H9 (cell line): ENCODE data around the gene ZNF845. TPM values are rescaled to one million over a fixed set of nuclear protein-coding genes. Genes with fewer than 3 reads are reported as not detected.

Experiments used
- DNase-seq: peaks from one replicate; pipeline ENCODE4 v3.0.0-alpha.2; 2017
- H2AFZ ChIP-seq: one replicate; pipeline ENCODE4 v1.6.1; 2013; ENCODE audit warnings: mild to moderate bottlenecking, low read length, control low read depth, moderate library complexity
- H2AK5ac ChIP-seq: 2 replicates; pipeline ENCODE4 v1.6.1; 2013; ENCODE audit warnings: low read length, control low read depth, mixed read lengths; ENCODE audit not compliant: insufficient read length
- H2BK120ac ChIP-seq: one replicate; pipeline ENCODE4 v1.6.1; 2013; ENCODE audit warnings: low read depth, mild to moderate bottlenecking, low read length, control low read depth, inconsistent platforms; ENCODE audit not compliant: poor library complexity, severe bottlenecking
- H2BK12ac ChIP-seq: 2 replicates; pipeline ENCODE4 v1.6.1; 2013; ENCODE audit warnings: low read length, control low read depth, mixed read lengths, low read depth; ENCODE audit not compliant: insufficient read length
- H2BK15ac ChIP-seq: 2 replicates; pipeline ENCODE4 v1.6.1; 2013; ENCODE audit warnings: low read depth, low read length, control low read depth
- H2BK20ac ChIP-seq: one replicate; pipeline ENCODE4 v1.6.1; 2013; ENCODE audit warnings: low read depth, mild to moderate bottlenecking, low read length, control low read depth, inconsistent platforms; ENCODE audit not compliant: poor library complexity, severe bottlenecking
- H2BK5ac ChIP-seq: 2 replicates; pipeline ENCODE4 v1.6.1; 2013; ENCODE audit warnings: low read length, control low read depth, mixed read lengths; ENCODE audit not compliant: insufficient read length
- H3K14ac ChIP-seq: 2 replicates; pipeline ENCODE4 v1.6.1; 2013; ENCODE audit warnings: low read length, control low read depth; ENCODE audit not compliant: insufficient read depth
- H3K18ac ChIP-seq: 2 replicates; pipeline ENCODE4 v1.6.1; 2013; ENCODE audit warnings: low read depth, mild to moderate bottlenecking, mixed read lengths, low read length, control low read depth; ENCODE audit not compliant: insufficient read length
- H3K23ac ChIP-seq: 2 replicates; pipeline ENCODE4 v1.6.1; 2013; ENCODE audit warnings: low read length, control low read depth, mixed read lengths, low read depth; ENCODE audit not compliant: insufficient read length
- H3K23me2 ChIP-seq: 2 replicates; pipeline ENCODE4 v1.6.1; 2013; ENCODE audit warnings: low read depth, mild to moderate bottlenecking, mixed read lengths, low read length, control low read depth; ENCODE audit not compliant: insufficient read length, poor library complexity, severe bottlenecking
- H3K27ac ChIP-seq: 2 replicates; pipeline ENCODE4 v1.5.1; 2013; ENCODE audit warnings: low read length, control low read depth, mixed read lengths, low read depth; ENCODE audit not compliant: insufficient read length
- H3K27me3 ChIP-seq: 2 replicates; pipeline ENCODE4 v1.6.1; 2013; ENCODE audit warnings: low read length, control low read depth, inconsistent platforms; ENCODE audit not compliant: insufficient read depth
- H3K4ac ChIP-seq: 2 replicates; pipeline ENCODE4 v1.6.1; 2013; ENCODE audit warnings: low read depth, mild to moderate bottlenecking, control low read depth, inconsistent platforms, low read length, moderate library complexity
- H3K4me1 ChIP-seq: 2 replicates; pipeline ENCODE4 v1.6.1; 2013; ENCODE audit warnings: low read length, control low read depth, inconsistent platforms; ENCODE audit not compliant: insufficient read depth
- H3K4me2 ChIP-seq: 2 replicates; pipeline ENCODE4 v1.6.1; 2013; ENCODE audit warnings: low read length, control low read depth, mixed read lengths; ENCODE audit not compliant: insufficient read length, insufficient read depth
- H3K56ac ChIP-seq: 2 replicates; pipeline ENCODE4 v1.6.1; 2013; ENCODE audit warnings: low read depth, mild to moderate bottlenecking, mixed read lengths, low read length, control low read depth; ENCODE audit not compliant: insufficient read length
- H3K79me1 ChIP-seq: 2 replicates; pipeline ENCODE4 v1.6.1; 2013; ENCODE audit warnings: low read depth, mild to moderate bottlenecking, moderate library complexity, low read length, control low read depth, inconsistent platforms; ENCODE audit not compliant: insufficient read depth, poor library complexity, severe bottlenecking
- H3K79me2 ChIP-seq: 2 replicates; pipeline ENCODE4 v1.6.1; 2013; ENCODE audit warnings: low read length, control low read depth, inconsistent platforms; ENCODE audit not compliant: insufficient read depth
- H3K9ac ChIP-seq: 2 replicates; pipeline ENCODE4 v1.6.1; 2013; ENCODE audit warnings: low read length, control low read depth, mixed read lengths; ENCODE audit not compliant: insufficient read length; ENCODE audit errors: extremely low read depth
- H3K9me3 ChIP-seq: one replicate; pipeline ENCODE4 v1.6.1; 2013; ENCODE audit warnings: low read depth, low read length, inconsistent platforms; ENCODE audit not compliant: control insufficient read depth
- H3T11ph ChIP-seq: one replicate; pipeline ENCODE4 v1.6.1; 2013; ENCODE audit warnings: mild to moderate bottlenecking, low read length, control low read depth, inconsistent platforms
- H4K20me1 ChIP-seq: one replicate; pipeline ENCODE4 v1.6.1; 2013; ENCODE audit not compliant: control insufficient read depth, insufficient read length, insufficient read depth
- H4K5ac ChIP-seq: 2 replicates; pipeline ENCODE4 v1.6.1; 2013; ENCODE audit warnings: low read depth, mild to moderate bottlenecking, mixed read lengths, low read length, control low read depth; ENCODE audit not compliant: insufficient read length
- H4K8ac ChIP-seq: replicated peaks from 2 replicates; pipeline ENCODE4 v1.6.1; 2013; ENCODE audit warnings: low read length, control low read depth, mixed read lengths, low read depth; ENCODE audit not compliant: insufficient read length
- H4K91ac ChIP-seq: 2 replicates; pipeline ENCODE4 v1.6.1; 2013; ENCODE audit warnings: low read depth, mild to moderate bottlenecking, moderate library complexity, mixed read lengths, low read length, control low read depth; ENCODE audit not compliant: insufficient read length
- H3K27ac Mint-ChIP-seq, 3 experiments: 2 replicates in 2 of 3; 3 replicates in 1 of 3; pipeline ENCODE4 v1.8.0; 2020 to 2021; ENCODE audit warnings: mixed read lengths in 3 of 3, mild to moderate bottlenecking in 1 of 3, moderate library complexity in 1 of 3
- H3K27me3 Mint-ChIP-seq: 2 replicates; pipeline ENCODE4 v1.8.0; 2021; ENCODE audit warnings: low read depth, mild to moderate bottlenecking, moderate library complexity, mixed read lengths
- H3K36me3 Mint-ChIP-seq, 3 experiments: 2 replicates in 2 of 3; 3 replicates in 1 of 3; pipeline ENCODE4 v1.8.0; 2020 to 2021; ENCODE audit warnings: low read depth in 3 of 3, mixed read lengths in 3 of 3; ENCODE audit not compliant: insufficient read depth in 1 of 3
- H3K4me1 Mint-ChIP-seq, 2 experiments: 2 replicates each; pipeline ENCODE4 v1.8.0; 2020; ENCODE audit warnings: mixed read lengths in 2 of 2
- H3K4me3 Mint-ChIP-seq, 2 experiments: 2 replicates in 1 of 2; 3 replicates in 1 of 2; pipeline ENCODE4 v1.8.0; 2020 to 2021; ENCODE audit warnings: mild to moderate bottlenecking in 2 of 2, mixed read lengths in 2 of 2, moderate library complexity in 1 of 2
- H3K9me3 Mint-ChIP-seq, 2 experiments: 2 replicates in 1 of 2; 3 replicates in 1 of 2; pipeline ENCODE4 v1.8.0; 2020; ENCODE audit warnings: mild to moderate bottlenecking in 2 of 2, mixed read lengths in 2 of 2, moderate library complexity in 1 of 2
- whole genome bisulfite sequencing: extraction: QIAGEN DNeasy Blood & Tissue Kit; methylation state at CpG from one replicate; pipeline ENCODE4 v1.1.7; 2013; ENCODE audit warnings: missing lambda C conversion rate, low lambda C conversion rate, mixed read lengths; ENCODE audit not compliant: insufficient read length; ENCODE audit errors: extremely low coverage; 5-methylcytosine and 5-hydroxymethylcytosine counted together
- total RNA-seq: library from RNA; stranded (reverse); gene quantifications from 2 replicates; pipeline ENCODE4 v1.2.1, GENCODE V29; 2021
- TF ChIP-seq, protein P1 (sequence below): fragments of 200-600 bp; sonication (generic); conservative IDR thresholded peaks from 3 replicates; pipeline ENCODE4 v1.8.0; 2021; ENCODE audit warnings: antibody characterized with exemption, mild to moderate bottlenecking

The ZNF845 gene
- total RNA-seq, 1 experiment from 2014 or later = 17.4 TPM

DNA sequence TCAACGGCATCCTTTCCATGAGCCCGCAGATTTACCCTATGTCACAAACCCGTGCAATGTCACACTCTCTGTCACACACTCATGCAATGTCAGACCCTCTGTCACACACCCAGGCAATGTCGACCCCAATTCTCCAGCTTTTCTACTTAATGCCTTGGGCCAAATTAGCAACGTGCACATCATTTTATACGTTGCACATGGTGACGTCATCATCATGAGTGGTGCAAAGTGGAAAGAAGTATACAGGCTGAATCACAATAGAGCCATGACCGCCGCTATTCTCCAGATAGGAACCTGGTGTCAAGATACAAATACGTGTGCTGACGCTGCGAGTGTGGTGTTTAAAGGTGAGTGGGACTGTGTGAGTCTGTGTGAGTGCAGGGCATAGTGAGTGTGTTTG is 21.7 kb upstream of the ZNF845 start:
- H3K36me3 Mint-ChIP-seq = peaks cover 0 to 5% (median 0%) of the 10 kb centered on the region in 3 experiments; a peak in 2 of 7 replicates
- H3K4ac ChIP-seq = no peak overlapping the region
- H3K27me3 ChIP-seq = no peaks in the 10 kb centered on the region; the same call in 1 of the 2 replicates
- no peak overlapping the region for H3K18ac ChIP-seq
- H3K79me1 ChIP-seq = no peaks in the 10 kb centered on the region
- H3K23ac ChIP-seq = no peak overlapping the region
- no peak overlapping the region for H2BK5ac ChIP-seq
- no peak overlapping the region for H2AK5ac ChIP-seq
- H3K4me1 ChIP-seq = no peaks in the 10 kb centered on the region
- no peaks in the 10 kb centered on the region for H3K9me3 ChIP-seq
- H2BK15ac ChIP-seq = no peak overlapping the region
- H3T11ph ChIP-seq = no peak overlapping the region
- H2BK20ac ChIP-seq = no peak overlapping the region
- H3K27ac Mint-ChIP-seq = no peak overlapping the region
- H3K27me3 Mint-ChIP-seq = peaks cover 90% of the 10 kb centered on the region
- no peak overlapping the region for H3K9ac ChIP-seq
- H4K5ac ChIP-seq = no peak overlapping the region
- no peak overlapping the region for H2BK120ac ChIP-seq
- no peak overlapping the region for H3K14ac ChIP-seq
- H3K9me3 Mint-ChIP-seq = peaks cover 25 to 37% of the 10 kb centered on the region in 2 experiments
- TF ChIP-seq, protein P1, sequence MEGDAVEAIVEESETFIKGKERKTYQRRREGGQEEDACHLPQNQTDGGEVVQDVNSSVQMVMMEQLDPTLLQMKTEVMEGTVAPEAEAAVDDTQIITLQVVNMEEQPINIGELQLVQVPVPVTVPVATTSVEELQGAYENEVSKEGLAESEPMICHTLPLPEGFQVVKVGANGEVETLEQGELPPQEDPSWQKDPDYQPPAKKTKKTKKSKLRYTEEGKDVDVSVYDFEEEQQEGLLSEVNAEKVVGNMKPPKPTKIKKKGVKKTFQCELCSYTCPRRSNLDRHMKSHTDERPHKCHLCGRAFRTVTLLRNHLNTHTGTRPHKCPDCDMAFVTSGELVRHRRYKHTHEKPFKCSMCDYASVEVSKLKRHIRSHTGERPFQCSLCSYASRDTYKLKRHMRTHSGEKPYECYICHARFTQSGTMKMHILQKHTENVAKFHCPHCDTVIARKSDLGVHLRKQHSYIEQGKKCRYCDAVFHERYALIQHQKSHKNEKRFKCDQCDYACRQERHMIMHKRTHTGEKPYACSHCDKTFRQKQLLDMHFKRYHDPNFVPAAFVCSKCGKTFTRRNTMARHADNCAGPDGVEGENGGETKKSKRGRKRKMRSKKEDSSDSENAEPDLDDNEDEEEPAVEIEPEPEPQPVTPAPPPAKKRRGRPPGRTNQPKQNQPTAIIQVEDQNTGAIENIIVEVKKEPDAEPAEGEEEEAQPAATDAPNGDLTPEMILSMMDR = no peak
- H4K20me1 ChIP-seq = no peaks in the 10 kb centered on the region
- H3K4me1 Mint-ChIP-seq = peaks cover 0 to 9% of the 10 kb centered on the region in 2 experiments; a peak in 2 of 4 replicates
- WGBS = no CpG with 5 or more reads among the region's 12 CpGs
- DNase-seq = no peak
- H2BK12ac ChIP-seq = no peak overlapping the region
- no peak overlapping the region for H4K8ac ChIP-seq
- no peak overlapping the region for H3K56ac ChIP-seq
- H3K23me2 ChIP-seq = no peaks in the 10 kb centered on the region
- H3K4me2 ChIP-seq = no peak overlapping the region
- no peak overlapping the region for H3K27ac ChIP-seq
- H3K4me3 Mint-ChIP-seq = no peak overlapping the region
- no peaks in the 10 kb centered on the region for H3K79me2 ChIP-seq
- H4K91ac ChIP-seq = no peak overlapping the region
- no peak overlapping the region for H2AFZ ChIP-seq
